ENCODE data around the gene ZSCAN23. TPM values are rescaled to one million over a fixed set of nuclear protein-coding genes. Genes with fewer than 3 reads are reported as not detected.
A peak's percentile ranks its signal among the peaks of the same experiment; 100 is the strongest.
"Not testable (repeated sequence)": the region's sequence is repeated elsewhere in the genome, so short reads cannot be mapped to it uniquely, and the experiment has no call there.

Gene ZSCAN23
- 16.5 TPM for polyA plus RNA-seq (ENCODE audit: insufficient read length)
- long read RNA-seq, donor 1, partial matches to known transcripts, result 0 of 1 reads
- long read RNA-seq, donor 1, other reads (novel, unspliced or antisense), result 0 of 1 reads
- long read RNA-seq, donor 2, result 0 reads
- long read RNA-seq, donor 3, partial matches to known transcripts, result 0 of 1 reads
- long read RNA-seq, donor 3, other reads (novel, unspliced or antisense), result 0 of 1 reads
- long read RNA-seq, donor 4, result 0 reads
- long read RNA-seq, donor 5, result 0 reads
- long read RNA-seq, donor 6, result 0 reads
- long read RNA-seq, donor 7, partial matches to known transcripts, result 0 of 2 reads
- long read RNA-seq, donor 7, other reads (novel, unspliced or antisense), result 0 of 2 reads
- long read RNA-seq, donor 8, result 0 reads

DNA sequence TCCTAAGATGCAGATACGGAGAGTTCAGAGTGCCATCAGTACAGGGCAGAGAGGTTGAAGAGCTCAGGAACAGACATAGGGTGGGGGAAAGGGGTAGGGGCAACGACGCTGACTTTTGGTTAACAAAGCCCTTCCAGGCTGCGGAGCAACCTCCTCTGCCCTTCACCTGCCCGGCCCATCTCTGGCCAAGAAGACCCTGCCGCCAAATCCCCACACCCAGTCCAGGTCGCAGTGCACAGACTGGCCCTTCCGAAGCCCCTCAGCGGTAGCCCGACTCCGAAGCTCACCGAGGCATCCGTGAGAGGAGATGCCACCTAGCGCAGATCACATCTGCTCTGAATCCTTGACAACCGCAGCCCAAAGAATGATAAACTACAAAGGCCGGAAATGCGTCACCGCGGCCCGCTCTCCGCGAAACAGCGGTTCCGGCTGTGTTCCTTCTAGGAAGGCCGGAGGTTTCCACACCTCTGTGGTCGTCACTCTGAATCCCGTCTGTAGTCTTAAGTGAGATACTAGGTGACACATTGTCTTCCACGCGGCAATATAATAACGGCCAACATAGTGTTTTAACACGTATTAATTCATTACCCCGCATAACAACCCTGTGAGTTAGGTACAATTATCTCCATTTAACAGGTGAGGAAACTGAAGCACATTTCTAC lies at the start of gene ZSCAN23:
Gene ZSCAN23, minus strand, starts transcription at position 380 of the 662 bp plus-strand sequence. CDS start 7,225 bp downstream, outside the sequence.
- peak; percentile 79 for DNase-seq

DNA sequence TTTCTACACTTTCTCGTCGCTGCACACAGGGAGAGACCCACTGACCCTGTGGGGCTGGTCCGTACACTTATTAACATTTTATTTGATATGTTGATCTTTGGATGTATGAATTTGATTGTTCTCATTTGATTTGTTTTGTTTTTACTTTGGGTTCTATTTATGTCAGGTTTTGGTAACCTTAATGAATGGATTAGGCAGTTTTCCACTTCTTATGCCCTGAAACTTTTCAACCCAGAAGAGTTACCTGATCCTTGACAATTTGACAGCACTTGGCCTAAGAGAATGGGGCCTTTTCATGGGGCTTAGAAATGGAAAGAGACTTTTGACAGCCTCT lies 48.7 kb upstream of the ZSCAN23 start:
- DNase-seq, result no peak

DNA sequence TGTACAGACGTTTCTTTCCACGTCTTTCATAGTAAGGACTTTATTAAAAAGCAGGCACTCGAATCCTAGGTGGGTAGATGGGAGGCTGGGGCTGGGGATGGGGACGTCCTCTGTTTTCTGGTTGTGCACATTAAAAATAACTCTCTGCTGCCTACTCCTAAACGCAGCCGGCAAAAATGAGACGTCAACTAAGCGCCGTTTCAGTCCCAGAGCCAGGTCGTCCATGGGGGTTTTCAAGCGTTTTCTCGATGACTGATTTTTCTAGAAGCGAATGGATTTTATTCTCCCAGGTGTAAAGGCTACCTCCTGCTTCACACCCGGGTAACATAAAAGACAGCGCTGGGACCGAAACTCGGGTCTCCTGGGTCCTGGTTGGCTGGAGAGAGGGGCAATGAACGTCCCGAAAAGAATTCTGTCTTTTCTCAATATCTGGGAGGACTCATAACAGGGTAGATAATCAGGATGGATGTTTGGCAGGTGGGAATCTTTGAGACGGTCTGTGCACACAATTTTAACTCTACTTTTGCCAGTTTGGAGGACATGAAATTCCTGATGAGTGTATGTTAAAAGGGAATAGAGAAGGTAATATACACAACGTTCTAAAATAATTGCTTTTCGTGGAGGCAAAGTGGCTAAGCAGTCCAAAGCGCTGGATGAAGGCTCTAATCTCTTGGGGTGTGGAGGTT lies 47.1 kb upstream of the ZSCAN23 start:
- no peak for DNase-seq

DNA sequence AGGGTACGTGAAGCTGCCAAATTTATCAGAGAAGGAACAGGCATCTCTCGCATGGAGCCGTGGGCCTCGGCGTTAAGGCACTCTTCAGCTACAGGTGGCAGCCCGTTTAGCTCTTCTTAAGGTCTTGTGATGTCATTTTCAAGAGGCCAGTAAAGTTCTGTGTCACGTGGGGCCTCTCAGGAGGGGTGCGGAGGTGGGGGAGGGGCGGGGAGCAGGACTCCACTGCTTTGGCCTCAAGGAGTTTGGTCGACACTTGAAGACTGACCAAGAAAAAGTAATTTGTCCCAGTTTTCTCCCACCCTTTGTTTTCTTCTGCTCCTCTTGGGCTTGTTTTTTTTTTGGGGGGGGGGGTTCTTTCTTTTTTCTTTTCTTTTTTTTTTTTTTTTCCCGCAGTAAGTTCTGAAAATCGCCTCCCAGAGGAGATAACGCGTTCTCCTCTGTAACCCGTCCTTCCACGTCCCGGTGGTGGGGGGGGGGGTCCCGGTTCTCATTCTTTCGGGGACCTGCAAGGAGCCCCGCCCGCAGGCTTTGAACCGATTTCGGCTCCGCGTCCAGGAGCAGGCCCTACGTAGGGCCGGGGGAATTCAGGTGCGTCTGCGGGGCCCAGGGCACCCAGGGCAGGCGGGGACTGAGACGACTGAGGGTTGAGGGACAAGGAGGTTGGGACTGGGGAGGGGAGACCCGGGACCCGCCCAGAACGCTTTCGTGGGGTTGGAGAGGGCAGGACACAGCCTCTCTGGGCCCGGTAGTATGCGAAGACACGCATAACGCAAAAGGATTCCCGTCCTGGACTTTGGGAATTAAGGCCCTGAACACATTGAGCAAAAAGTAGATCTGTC lies 46.3 kb upstream of the ZSCAN23 start:
- peak; percentile 31 for DNase-seq

DNA sequence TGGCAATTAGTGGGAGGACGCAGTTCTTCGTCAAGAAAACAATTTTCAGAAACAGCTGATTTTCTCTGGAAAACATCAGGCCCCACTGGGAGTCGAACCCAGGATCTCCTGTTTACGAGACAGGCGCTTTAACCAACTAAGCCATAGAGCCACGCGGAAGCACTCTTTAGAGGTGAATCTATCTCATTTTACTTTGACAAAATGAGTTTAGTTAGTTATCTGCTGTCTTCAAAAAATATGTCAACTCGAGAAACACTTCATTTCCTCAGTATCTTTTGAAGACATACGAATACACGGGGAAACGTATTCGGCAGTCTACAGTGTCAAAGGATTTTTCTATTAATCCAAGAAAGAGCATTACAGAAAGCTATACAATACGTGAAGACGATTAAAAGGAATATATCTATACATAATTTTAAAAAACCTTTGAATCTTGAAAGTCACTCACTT lies 45.6 kb upstream of the ZSCAN23 start:
- peak; percentile 17 for DNase-seq

DNA sequence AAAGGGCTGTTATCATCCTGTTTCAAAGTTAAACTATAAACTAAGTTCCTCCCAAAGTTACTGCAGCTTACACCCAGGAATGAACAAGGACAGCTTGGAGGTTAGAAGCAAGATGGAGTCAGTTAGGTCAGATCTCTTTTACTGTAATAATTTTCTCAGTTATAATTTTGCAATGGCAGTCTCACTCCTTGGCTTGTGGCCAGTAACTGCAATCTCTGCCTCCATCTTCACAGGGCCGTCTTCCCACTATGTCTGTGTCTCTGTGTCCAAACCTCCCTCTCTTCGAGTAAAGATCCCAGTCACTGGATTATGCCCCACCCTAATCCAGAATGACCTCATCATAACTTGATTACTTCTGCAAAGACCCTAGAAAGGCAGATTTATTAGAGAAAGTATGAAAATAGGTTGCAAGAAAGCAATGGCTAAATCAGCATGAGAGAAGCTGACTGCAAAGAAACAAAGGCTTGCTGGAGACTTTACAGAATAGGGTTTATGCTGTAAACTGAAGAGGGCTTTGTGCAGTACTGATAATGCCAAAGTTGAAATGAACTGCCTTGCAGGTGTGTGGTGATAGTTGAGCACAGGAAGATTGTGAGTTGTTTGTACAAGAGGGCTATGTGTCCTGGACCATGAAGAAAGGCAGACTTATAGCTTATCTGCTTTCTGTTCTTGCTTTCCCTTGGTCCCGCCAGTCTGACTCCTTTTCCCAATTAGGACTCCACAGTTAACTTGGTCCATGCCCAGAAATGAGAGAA lies 43.9 kb upstream of the ZSCAN23 start:
- no peak for DNase-seq

DNA sequence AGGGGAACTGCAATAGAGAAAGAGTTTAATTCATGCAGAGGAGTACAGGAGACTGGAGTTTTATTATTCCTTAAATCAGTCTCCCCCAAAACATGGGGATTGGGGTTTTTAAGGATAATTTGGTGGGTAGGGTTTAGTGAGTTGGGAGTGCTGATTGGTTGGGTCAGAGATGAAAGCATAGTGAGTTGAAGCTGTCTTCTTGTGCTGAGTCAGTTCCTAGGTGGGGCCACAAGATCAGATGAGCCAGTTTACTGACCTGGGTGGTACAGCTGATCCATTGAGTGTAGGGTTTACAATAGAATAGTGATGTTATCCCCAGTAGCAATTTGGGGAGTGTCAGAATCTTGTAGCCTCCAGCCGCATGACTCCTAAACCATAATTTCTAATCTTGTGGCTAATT lies 43.2 kb upstream of the ZSCAN23 start:
- DNase-seq, result no peak

DNA sequence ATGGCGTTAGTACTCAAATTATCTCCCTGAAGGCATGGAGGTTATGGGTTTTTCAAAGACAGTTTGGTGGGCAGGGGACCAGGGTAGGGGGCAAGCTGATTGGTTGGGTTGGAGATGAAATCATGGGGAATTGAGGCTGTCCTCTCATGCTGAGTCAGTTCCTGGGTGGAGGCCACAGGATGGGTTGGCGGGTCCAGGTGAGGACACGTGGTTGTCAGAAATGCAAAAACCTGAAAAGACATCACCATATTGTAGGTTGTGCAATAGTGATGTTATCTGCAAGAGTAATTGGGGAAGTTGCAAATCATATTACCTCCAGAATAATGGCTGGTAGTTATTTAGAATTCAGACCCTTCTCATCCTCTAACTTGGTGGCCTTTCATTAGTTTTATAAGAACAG lies 42.2 kb upstream of the ZSCAN23 start:
- DNase-seq, result no peak

DNA sequence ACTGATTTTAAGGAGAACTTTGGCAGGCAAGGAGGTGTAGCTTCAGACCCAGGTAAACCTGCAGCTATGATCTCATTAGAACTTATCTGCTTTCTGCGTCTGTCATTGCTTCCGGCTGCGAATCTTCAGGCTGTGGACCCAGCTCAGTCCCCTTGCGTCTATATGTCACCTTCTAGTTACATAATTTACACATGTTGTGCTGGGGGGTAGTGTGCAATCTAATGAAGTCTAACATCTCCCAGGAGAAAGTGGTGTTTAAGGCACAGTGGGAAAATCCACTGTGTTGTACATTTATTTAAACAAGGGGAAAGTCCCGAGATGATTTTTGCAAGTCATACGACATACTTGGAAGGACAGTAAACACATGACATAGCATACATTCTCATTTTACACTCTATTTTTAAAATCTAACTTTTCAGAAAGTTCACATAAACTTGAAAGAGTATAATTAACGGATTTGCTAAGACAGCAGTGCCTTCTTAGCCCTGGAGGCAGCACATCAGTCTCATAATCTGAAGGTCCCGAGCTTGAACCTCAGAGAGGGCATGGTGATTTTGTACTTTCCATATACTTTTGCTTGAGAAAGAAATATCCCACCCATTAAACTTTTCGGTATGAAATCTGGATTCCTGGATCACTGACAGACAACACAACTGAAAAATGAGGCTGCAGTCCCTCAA lies 37.1 kb upstream of the ZSCAN23 start:
- no peak for DNase-seq

DNA sequence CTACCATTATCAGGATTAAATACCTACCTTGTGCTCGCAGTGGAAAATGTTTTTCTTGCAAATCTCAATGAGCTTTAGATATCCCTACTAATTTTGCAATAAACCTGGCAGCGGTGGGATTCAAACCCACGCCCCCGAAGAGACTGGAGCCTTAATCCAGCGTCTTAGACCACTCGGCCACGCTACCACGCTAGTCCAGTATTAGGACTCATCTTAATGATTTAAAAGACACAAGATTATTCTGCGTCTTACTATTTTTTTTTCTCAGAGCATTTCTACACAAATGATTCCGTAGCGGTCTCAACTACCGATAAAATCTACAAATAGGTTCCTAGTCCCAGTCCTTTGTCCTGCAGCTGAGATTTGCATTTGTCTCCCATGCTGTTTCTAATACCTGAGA lies 35.2 kb upstream of the ZSCAN23 start:
- no peak for DNase-seq

DNA sequence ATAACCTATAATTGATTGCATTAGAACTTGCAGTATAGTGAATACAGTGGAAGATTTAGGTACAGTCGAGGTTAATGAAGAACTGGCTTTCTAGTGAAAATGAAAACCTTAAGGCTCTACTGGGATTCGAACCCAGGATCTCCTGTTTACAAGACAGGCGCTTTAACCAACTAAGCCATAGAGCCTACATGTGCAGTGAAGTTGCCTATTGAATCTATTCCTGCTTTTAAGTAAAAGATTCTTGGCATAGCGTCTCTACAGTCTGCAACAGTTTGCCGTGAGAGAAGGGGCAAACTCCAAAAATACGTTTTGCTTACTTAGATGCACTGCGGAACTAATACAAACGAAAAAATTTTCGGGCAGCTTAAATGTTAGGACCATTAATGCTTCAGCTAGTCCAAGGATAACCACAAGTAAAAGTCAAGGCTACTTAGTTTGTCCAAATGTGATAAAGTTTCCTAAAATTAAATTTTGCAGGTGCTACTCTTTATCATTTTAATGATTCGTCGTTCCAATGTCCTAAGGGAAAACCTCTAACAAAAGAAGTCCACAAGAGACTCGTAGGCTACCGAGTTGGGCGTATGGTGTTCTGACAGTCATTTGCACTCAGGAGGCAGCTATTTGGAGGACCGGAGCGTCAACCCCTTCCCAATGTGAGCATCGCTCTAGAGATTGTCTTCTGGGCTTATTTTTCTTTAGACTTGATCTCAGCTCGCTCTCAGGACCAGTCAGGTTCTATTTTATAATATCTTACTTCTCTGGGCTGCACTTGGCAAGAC lies 31.3 kb upstream of the ZSCAN23 start:
- peak; percentile 35 for DNase-seq

DNA sequence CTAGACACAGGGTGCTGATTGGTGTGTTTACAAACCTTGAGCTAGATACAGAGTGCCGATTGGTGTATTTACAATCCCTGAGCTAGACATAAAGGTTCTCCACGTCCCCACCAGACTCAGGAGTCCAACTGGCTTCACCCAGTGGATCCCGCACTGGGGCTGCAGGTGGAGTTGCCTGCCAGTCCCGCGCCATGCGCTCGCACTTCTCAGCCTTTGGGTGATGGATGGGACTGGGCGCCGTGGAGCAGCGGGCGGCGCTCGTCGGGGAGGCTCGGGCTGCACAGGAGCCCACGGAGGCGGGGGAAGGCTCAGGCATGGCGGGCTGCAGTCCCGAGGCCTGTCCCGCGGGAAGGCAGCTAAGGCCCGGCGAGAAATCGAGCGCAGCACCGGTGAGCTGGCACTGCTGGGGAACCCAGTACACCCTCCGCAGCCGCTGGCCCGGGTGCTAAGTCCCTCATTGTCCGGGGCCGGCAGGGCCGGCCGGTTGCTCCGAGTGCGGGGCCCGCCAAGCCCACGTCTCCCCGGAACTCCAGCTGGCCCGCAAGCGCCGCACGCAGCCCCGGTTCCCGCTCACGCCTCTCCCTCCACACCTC lies 26.0 kb upstream of the ZSCAN23 start:
- DNase-seq, result not testable (repeated sequence)

DNA sequence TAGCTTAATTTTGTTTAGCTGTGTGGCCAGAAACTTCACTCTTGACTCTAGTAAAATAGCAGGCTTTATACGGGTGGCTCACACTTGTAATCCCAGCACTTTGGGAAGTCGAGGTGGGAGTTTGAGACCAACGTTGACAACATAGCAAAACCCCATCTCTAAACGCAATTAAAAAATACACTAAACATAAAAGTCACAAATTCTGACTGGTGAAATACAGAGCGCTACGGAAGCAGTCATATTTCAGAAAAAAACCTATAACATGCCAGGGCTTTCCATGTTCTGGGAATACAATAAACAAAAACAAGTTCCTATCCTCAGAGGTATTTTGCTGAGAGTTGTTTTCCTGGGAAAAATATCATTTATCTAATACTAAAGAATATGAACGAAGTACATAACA lies 24.8 kb upstream of the ZSCAN23 start:
- DNase-seq, result no peak

DNA sequence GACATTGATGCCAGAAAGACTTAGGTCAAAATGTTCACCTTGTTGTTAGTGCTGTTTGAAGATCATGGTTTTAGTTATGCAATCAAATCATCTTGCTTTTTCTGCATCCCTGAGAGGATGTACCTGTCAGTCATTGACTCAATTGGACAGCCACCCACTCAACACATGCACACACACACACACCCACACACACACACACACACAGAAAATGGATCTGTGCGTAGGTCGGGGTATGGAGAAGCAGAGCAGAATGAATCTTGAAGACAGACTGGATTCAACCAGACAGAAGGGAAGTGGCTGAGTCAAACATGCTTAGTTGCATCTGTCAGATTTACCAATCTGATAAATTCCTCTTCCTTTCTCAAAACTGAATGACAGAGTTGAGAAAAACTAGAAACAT lies 19.1 kb upstream of the ZSCAN23 start:
- no peak for DNase-seq

DNA sequence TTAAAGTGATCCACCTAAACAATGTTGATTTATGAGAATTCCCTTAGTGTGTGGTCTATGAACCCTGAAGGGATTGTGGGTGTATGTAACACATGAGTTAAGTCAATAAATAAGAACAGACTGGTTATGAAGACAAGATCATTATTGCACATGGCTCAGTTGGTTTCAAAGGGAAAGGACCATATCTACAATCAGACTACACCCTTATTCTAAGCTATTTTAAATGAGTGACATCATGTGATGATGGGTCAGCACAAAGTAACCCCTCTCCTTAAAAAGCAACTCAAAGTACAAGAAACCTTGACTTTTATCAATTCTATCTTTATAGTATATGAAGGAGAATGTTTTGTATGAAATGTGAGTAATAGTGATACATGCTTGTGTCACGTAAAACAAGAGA lies 15.3 kb upstream of the ZSCAN23 start:
- no peak for DNase-seq

DNA sequence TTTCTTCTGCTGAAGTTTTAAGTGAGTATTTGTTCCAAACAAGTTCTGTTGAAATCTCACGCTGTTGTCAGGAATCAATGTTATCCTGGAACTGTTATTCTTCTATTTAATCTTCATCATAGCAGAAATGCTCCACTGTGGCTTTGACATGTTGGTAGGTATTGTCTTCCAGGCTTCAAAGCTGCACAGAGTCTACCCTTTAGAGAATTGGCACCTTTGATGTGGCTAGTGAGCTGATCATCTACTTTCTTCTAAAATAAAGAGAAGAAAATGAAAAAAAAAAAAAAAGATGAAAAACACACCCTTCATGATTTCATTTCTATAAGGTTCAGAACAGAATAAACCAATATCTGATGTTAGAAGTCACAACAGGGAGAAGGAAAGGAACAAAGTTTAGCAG lies 5.8 kb upstream of the ZSCAN23 start:
- no peak for DNase-seq

DNA sequence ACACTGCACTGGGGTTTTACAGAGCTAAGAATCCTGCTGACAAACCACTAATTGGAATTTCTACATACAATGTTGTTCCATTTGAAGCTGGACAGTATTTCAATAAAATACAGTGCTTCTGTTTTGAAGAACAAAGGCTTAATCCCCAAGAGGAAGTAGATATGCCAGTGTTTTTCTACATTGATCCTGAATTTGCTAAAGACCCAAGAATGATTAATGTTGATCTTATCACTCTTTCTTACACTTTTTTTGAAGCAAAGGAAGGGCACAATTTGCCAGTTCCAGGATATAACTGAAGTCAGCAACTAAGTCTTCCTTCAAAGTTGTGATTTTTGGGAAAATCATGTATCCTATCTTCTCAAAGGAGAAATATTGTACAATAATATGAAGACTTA lies 4.2 kb upstream of the ZSCAN23 start:
- not testable (repeated sequence) for DNase-seq

DNA sequence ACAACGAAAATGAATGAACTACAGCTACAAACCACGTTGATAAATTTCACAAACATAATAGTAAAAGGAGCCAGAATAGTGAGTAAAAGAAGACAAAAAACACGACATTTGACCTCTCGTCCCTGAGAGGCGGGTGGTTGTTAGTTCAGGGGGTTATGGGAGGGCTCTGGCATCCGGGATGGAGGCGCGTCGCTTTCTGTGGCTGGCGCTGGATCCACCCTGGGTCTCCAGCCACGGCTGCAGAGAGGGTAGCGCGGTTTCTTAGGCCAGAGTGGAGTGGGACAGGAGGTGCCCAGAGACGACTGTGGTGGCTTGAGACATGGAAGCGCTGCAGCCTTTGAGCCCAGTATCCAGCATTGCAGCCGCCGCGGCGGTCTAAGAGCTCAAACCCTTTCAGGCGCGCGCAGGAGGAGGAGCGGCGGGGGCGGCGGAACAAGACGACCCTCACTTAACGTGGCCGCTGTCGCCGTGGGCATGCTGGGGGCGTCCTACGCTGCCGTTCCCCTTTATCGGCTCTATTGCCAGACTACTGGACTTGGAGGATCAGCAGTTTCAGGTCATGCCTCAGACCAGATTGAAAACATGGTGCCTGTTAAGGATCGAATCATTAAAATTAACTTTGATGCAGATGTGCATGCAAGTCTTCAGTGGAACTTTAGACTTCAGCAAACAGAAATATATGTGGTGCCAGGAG lies 3.7 kb upstream of the ZSCAN23 start:
- peak; percentile 26 for DNase-seq

DNA sequence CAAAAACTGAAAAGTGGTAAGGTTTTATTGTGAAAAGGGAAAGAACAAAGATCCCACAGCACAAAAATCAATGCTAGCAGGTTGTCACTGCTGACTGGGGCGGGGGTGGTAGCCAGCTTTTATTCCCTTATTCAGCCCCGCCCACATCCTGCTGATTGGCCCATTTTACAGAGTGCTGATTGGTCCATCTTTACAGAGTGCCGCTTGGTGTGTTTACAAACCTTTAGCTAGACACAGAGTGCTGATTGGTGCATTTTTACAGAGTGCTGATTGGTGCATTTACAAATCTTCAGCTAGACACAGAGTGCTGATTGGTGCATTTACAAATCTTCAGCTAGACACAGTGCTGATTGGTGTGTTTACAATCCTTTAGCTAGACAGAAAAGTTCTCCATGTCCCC lies 1.5 kb upstream of the ZSCAN23 start:
- not testable (repeated sequence) for DNase-seq
